Retinal pigment epithelial cell (primary cell): Measurements from ENCODE around the gene SELL.
"Not testable (repeated sequence)": the region's sequence is repeated elsewhere in the genome, so short reads cannot be mapped to it uniquely, and the experiment has no call there.

Experiments used
- DNase-seq: peaks from one replicate; pipeline ENCODE4 v3.0.0-alpha.2; 2010; ENCODE audit warnings: low read depth
- H3K4me3 ChIP-seq: 2 replicates; pipeline ENCODE4 v1.5.1; 2011; ENCODE audit warnings: mild to moderate bottlenecking, low read length, control low read depth, moderate library complexity
- CTCF ChIP-seq: conservative IDR thresholded peaks from 2 replicates; pipeline ENCODE4 v1.5.1; 2011; ENCODE audit warnings: low read depth, low read length, control low read depth, inconsistent platforms

The SELL gene

GRCh38 chr1:169696273-169697100, 14.9 kb downstream of the SELL start:
- no peak for DNase-seq
- no peak for TF ChIP-seq CTCF
- H3K4me3 ChIP-seq: no peak overlapping the region

- no peak for TF ChIP-seq CTCF
- no peak for DNase-seq
- no peak overlapping the region for H3K4me3 ChIP-seq
Observed at GRCh38 chr1:169694304-169695075, 16.9 kb downstream of the SELL start.

- DNase-seq: no peak
- no peak for TF ChIP-seq CTCF
- H3K4me3 ChIP-seq: no peak overlapping the region
Observed at GRCh38 chr1:169692756-169693460, 18.5 kb downstream of the SELL start.

DNA sequence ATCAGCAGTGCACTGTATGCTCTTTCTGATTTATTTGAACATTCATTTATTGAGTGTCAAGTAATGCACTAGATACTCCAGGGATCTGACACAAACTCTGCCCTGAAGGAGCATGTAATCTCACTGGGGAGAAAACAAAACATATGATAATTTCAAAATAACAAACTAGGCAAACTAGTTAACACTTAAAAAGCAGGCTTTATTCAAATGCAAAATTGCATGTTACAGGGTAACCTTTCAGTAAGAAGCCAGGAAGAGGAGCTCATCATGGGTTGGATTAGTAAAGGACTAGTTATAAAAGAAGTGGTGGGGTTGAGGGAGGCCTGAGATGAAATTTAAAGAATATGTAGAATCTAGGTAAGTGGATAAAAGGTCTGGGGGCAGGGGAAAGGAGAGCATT, 20.9 kb downstream of the SELL start:
- TF ChIP-seq CTCF: no peak
- no peak overlapping the region for H3K4me3 ChIP-seq
- no peak for DNase-seq

DNA sequence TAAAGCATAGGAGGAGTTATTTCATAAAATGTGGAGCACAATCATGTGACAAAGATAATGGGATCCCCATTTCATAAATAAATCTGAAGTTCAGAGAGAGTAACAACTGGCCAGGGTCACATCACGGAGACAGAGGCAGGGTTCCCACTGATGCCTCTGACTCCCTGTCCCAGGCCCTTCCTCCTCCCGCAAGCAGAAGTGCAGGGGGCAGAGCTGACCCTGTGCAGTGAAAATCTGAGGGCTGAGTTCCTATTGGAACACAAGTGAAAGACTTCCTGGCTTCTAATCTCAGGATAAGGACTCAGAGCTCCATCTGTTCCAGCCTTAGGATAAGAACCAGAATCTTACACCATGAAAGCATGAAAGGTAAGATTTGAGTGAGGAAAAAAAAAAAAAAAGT, 22.0 kb downstream of the SELL start:
- DNase-seq: no peak
- no peak overlapping the region for H3K4me3 ChIP-seq
- TF ChIP-seq CTCF: no peak

GRCh38 chr1:169688377-169688776, 23.0 kb downstream of the SELL start:
- not testable (repeated sequence) for H3K4me3 ChIP-seq, DNase-seq

- H3K4me3 ChIP-seq: no peak overlapping the region
- no peak for DNase-seq
- TF ChIP-seq CTCF: no peak
Observed at GRCh38 chr1:169683661-169684060, 27.8 kb downstream of the SELL start.

GRCh38 chr1:169683168-169683567, 28.3 kb downstream of the SELL start:
- DNase-seq, H3K4me3 ChIP-seq: not testable (repeated sequence)
